OCI-M1 (cell line): ENCODE results near the gene HS6ST1.

ENCODE experiments used
- DNase-seq: peaks from one replicate; lab custom pipeline; 2025; lab: John Stamatoyannopoulos, UW

Gene HS6ST1

DNA sequence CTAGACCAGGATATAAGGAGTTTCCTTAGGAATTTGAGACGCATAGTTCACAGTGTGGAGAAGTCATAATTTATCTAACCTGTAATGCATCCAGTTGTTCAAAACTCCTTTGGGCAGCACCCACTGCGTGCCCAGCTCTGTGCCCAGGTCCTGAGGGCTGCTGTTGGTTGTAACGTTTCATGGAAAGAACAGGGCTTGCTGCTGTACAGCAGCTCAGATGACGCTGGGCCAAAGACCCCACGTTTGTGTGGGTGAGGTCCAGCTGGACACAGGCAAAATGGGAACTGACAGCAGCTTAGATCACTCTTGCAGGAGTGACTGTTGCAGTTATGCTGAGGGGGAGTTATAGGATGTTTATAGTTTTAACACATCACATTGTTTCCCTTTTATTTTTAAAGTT, 30.0 kb upstream of the HS6ST1 start:
- no peak for DNase-seq

DNA sequence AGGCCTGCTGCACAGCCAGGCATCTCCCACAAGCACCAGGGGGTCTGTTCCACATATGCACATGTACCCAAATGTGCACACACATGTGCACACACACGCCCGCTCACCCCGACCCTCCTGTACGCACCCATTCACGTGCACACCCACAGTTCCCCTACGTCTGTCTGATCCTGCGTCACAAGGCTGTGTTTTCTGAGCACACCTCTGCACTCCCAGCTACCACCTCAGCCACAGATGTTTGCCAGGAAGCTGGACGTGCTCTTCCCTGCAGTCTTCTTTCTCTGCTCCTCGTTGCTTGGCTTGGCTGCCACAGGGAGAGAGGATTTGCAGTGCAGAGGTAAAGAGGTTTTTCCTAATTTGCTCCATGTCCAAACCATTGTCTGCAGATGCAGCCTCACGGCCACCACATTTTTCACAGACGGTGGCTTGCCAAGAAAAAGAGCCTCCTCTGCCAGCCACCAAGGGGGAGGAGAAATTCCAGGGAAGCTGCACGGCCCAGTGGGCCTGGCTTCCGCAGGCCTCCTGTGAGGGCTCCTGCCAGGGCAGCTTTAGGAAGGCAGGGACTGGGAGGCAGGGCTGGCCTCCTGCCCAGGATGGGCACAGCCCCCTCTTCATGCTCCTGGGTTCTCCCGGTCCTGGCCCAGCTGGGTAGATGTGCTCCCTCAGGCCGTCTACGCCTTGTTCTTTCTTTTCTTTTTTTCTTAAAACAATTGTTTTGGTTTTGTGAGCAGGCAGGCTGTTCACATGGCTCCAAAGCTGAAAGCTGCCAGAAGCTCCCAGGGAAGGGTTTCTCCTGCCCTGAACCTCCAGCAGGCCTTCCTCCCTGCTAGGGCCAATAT, 29.3 kb upstream of the HS6ST1 start:
- DNase-seq, result no peak

DNA sequence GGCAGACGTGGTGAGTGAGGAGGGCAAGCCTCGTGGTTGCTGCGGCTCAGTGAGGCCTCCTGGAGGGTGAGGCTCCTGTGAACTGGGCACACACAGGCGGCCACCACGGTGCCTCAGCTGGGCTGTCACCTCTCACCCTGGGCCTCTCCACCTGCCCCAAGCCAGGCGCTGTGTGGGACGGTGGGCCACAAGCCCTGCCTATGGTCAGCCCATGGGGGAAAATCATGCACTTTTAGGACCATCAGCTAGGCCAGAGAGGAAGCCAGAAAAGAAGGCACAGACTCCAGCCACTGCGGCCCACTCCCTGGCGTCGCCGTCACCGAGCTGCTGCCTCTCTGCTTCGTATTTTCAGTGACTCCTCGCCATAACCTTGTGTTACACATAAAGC, 28.5 kb upstream of the HS6ST1 start:
- DNase-seq, result no peak

DNA sequence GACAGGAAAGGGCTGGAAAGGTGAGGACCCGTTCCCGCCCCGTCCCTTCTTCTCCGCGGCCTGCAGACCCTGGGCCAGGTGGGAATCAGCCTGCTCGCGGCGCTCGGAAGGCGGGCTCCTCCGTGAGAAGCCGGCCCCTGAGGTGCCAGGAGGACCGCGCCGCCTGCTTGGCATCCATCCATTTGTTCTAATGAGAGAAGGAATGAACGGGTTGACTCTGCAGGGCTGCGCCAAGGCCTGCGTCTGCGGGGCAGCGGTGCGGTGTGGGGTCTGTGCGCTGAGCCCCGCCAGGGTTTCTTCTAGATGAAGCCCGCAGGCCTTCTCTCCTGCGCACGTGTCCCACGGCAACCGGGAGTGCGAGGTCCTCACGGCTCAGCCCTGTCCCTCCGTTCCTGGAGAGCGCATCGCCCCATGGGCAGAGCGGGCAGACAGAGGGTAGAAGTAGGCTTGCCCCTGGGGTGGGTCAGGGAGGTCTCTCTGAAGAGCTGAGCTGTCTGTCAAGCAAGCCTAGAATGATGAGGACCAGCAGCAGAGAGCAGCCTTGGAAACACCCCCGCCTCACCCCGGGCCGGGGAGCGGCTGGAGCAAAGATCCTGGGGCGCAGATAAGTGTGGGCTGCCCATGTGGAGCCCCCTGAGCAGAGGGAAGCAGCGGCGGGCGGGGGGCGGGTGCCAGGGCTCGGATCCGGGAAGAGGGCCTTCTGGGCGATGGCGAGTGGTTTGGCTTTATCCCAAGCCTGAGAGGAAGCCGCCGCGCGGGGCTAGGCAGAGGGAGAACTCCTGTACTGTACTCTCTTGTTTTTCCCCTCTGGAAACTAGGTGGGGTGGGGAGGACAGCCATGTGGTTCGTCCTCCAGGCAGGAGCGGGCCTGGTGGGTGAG, 27.9 kb upstream of the HS6ST1 start:
- DNase-seq, result no peak

DNA sequence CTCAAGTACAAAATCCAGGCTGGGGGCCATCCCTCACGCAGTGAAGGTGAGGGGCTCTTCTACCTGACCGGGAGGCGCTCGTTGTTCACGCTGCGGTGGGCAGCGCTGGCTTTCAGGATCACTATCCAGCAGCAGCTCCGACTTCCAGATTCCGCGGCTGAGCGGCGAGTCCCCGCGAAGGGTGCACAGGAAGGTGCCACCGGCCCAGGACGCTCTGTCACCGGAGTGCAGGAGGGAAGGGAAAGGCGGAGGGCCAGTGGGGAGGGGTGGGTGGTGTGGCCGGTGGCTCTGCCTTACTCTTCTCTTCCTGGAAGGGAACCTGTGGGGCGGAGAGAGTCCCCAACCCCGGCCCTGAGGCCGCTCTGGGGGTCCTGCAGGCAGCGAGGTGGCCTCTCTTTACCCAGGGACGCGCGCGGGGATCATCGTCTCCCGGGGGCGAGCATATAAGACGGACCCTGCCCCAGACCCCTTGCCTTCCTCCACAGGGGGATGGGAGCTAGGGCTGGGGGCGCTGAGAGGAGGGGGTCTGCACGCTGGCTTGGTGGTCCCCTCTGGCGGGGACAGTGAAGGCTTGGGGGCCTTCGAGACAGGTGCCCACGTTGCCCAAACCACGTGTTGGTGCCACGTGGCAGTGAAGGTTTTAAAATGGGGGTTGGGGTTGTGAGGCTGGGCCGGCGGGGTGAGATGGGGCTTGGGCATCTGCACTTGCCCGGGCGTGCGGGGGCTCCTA, 26.9 kb upstream of the HS6ST1 start:
- no peak for DNase-seq

DNA sequence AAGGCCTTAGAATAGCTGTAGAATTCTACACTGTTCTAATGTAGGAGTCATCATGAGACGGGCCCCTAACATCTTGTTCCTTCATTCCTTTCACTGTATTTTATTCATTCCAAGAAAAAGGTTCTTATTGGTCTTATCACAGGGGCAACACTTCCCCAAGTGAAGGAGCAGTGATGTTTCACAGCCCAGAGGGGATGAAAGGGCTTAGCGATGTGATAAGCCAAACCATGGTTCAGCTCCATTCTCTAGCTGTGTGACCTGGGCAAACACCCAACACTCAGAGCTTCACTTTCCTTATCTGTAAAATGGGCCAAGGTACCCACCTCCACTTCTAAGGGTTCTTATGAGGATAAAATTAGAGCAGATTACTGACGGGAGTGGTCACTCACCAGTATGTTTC, 25.4 kb upstream of the HS6ST1 start:
- peak; percentile 68 for DNase-seq

DNA sequence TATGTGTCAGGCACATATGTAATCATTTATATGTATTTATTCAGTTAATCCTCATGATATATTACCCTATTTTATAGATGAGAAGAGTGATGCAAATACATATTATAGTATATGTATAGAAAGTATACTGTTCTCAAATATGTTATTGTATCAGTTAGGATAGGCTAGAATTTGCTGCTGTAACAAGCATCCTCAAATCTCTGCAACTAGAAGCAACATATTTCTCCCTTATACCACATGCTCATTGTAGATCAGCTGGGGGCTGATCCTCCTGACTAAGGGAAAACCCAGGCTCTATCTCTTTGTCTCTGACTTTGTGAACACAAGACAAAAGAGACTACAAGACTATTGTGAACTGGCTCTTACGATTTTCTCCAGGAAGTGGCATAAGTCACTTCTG, 24.8 kb upstream of the HS6ST1 start:
- DNase-seq, result peak; percentile 48

DNA sequence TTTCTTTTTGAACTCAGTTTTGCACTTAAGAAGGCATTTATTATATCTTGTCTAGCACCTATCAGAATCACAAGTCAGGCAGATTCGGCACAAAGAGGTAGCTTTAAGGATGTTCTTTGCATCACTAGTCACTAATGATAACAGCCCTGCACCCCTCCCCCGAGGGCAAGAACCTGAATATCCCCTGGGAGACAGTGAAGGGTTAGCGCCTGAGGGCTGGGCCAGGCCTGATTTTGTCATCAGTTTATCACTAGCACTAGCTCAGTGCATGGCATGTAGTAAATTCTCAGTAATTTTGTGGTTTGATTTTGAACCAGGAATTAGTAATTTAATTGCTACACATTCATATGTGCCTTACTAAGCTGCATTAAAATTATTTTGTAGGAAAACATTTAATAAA, 23.9 kb upstream of the HS6ST1 start:
- DNase-seq, result no peak

DNA sequence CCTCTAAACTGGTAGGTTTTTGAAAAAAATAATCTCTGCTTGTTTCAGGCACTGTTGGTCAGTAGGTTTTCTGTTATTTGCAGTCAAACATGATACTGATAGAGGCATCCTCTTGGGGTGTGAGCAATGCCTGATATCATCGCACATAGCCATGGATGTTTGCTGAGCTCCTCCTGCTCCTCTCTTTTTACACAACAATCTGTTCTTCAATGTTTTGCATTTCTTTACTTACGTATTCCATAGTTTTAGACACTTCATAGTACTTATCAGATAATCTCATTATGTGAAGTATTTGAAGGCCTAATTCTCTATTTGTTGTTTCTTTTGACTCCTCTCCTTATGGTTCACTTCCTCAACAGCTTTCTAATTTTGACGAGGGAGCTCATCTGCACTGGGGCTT, 23.0 kb upstream of the HS6ST1 start:
- peak; percentile 16 for DNase-seq

DNA sequence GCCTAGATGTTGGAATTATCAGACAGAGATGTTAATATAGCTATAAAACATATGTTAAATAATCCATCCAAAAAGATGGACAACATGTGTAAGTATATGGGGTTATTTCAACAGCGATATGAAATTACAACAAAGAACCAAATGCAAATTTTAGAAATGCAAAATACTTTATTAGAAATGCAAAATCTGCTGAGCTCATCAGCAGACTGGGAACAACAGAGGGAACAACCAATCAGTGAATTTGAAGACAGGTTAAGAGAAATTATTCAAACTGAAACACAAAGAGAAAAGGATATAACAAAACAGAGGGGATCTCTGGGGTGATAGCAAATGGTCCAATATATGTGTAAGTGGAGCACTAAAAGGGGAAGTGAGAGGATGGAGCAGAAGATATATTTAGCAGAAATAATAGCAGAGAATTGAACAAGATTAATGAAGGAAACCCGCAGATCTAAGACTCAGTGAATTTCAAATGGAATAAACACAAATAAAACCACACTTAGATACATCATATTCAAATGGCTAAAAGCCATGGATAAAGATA, 13.5 kb upstream of the HS6ST1 start:
- DNase-seq, result peak; percentile 6

DNA sequence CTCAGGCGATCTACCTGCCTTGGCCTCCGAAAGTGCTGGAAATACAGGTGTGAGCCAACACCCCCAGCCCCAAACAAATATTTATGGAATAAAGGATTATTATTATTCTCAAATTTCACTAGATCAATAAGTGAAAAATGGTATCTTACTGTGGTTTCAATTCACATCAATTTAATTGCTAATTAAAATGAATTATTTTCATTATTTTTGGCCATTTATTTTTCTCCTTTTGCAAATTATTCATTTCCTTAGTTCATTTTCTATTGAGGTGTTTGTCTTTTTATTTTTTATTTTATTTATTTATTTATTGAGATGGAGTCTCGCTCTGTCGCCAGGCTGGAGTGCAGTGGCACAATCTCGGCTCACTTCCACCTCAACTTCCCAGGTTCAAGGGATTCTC, 11.9 kb upstream of the HS6ST1 start:
- DNase-seq, result no peak

DNA sequence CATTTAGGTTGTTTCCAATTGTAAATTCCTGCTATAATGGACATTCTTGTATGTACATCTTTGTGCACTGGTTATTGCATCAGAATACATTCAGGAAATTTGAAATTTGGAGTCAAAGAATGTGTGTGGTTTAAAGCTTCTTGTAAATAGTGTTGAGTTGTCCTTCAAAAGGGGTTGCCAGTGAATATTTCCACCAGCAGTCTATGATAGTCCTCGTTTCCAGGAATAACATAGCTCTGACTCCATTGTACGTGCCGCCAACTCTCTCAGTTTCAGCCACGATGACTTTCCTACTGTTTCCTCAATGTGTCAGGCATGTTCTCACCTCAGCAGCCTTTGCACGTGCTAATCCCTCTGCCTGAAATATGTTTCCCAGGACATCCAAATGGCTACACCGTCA, 10.9 kb upstream of the HS6ST1 start:
- DNase-seq, result no peak

DNA sequence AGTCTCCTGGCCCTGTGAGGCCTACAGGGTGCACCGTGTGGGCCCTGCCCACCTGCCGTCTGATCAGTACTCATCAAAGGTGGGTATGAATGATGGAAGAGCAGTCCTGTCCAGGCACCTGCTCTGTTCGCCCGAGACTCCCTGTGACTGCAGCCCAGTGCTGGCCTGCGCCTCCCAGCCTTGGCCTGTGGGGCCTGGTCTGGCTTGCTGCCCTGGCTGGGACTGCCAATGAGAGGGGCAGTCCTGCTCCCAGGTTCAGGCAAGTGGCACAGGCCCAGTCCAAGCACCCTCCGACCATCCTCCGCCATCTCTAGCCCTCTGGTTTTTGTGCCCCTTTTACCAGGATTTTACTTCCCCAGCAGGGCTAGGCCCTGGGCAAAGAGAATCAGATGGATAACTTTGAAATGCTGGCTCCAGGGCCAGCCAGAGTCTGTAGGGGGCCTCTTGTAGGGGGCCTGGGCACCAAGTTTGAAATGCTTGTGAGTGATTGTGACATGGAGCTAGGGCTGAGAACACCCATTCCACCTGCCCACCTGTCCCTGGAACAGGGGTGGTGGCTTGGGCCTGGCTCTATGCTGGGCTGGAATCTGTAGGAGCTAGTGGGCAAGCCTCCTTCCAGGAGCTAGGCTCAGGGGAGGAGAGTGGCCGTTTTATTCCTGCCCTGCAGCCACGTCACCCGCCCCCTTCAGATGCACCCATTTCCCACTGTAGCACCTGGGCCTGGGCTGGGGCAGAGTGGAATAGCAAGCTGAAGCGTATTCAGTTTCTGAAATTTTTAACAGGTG, 8.7 kb upstream of the HS6ST1 start:
- no peak for DNase-seq

DNA sequence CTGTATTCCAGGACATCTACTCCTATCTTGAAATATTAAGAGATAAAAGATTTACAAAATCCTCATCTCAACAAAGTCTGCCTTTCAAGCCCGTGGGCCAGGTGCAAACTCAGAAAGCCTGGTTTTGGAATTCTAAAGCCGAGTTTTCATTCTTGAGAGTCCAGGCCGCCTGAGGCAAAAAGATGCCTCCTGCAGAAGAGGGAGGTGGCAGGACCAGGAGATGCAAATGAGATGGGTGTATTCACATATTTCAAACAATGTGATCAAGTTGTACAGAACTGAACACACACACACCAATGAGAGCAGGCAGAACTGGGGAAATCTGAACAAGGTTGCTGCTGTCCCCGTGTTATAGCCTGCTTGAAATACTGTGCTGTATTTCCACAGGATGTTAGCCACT, 7.7 kb upstream of the HS6ST1 start:
- no peak for DNase-seq

DNA sequence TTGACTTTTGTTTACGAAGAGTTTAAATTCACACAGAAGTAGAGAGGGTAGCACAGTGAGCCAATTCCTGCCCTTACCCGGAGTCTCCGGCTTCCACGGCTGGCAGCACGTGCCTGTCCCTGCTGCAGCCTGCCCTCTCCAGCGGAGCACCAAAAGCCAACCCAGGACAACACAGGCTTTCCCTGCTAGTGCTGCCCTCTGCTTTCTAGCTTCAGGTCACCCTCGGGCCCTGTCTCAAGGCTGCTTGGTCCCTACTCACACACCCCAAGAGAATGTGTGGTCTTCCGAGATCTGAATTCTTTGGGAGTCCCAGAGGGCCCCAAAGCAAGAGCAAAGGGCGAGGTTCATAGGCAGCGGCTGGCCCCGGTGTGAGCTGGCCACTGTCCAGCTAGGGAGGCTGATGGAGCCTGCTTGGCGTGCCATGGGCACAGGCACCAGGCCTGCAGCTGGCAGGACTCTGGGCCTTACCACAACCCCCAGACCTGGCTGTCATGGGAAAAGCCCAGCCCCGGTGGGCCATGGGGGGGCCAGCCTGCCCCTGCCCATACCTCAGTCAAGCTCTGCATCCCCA, 7.0 kb upstream of the HS6ST1 start:
- DNase-seq, result no peak

DNA sequence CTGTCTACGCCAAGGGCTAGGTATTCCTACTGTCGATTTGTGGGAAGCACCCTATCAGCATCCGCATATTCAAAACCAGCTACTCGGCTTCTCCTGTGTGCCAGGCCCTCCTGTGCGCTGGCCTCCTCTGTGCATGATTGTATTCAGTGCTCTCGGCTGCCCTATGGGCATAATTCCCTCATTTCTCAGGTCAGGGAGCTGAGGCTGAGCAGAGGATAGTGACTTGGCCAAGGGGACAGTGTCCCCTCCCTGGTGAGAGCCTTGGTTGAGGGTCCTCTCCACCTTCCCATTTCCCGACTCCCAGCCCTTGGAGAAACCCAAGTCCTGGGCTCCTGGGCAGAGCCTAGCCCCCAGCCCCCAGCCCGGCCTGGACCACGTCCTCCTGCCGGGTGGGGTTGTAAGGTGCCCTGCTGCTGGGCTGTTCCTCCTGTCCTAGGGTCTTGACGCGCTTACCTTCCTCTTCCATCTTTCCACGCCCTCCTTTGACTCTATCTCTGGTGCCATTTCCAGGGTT, 6.3 kb upstream of the HS6ST1 start:
- no peak for DNase-seq

DNA sequence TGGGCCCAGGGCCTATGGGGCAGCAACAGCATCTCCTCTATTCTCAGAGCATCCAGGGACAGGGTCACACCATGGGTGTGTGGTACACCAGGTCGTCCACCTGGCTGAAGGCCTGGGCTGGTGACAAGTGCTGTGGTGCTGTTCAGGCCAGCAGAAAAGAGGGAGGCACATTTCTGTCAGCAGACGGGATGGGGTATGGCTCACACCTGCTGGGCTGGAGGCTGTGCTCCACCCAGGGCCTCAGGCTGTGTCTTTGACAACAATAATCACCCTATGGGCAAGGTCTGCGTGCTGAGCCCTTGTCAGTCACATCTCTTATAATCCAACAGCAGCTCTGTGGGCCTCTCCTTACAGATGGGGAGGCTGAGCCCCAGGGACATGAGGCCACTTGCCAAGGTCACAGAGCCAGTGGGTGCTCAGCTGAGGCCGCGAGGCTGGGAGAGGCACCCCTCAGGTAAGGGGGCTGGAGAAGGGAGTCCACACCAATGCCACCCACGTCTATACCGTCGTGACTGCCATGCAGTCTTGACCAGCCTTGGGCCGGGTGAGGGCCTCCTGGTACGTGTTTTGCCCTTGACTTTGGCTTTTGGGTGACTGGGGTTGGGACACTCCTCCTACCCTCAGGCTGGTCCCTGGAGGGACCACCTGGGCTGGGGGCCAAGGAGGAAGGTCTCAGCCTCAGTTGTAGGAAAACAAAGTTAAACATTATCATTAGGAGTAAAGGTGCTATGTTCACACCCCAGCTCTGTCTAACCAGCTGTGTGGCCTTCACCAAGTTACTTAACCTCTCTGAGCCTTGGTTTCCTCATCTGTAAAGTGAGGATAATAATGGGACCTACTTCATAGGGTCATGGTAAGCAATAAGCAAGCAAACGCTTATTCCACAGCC, 5.6 kb upstream of the HS6ST1 start:
- DNase-seq, result no peak

DNA sequence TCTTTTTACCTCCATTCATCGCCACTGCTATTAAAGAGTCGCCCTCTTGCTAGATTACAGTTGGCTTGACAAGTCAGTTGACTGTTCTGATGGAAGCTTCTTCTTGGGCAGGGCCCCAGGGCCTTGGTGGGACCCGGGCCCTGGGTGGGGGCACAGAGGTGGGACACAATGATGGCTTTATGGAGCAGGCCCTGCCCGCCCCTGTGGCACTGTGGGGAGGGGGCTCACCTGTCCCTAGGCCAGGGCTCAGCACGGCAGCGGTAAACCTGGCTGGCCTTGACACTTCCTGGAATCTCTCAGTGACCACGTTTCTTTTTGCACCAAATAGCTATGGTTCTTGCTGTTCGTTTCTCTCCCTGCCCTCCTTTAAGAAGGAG, 4.9 kb upstream of the HS6ST1 start:
- no peak for DNase-seq

DNA sequence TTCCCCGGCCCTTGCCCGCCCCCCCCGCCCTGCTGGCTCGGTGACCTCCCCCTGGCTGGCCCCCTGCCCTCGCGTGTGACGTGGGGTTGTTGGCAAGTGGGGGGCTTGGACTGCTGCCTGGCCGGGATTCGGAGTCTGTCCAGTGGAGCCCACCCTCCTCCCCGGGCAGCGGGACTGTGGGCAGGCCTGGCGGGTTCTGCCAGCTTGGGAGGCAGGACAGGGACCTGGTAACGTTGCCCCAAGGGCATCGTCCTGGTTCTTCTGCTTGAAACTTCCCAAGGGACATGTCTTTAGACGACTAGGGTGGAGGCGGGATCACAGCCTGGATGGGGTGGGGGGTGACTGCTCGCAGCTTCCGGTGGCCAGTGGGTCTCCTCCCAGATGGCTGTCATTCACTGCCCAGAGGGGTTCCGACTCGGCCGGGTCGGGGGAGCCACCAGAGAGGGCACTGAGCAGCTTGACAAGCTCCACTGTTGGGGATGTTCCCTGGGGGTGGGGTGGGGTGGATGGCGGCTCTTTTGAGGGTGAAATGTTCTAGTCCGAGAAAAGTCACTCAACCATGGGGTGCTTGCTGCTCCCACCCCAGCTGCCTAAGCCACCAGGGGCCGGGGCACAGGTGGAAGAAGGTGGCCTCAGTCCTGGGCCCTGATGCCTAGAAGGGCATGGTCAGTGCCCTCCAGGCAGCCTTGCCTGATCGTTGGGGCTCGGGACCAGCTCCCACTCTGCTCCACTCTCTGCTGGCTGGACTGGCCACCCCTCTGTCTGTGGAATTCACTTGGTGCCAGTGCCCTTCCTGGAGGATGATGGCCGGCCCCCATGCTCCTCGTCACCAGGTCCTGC, 4.3 kb upstream of the HS6ST1 start:
- DNase-seq, result no peak
